ENCODE results near the gene UBE3C.
A peak's percentile ranks its signal among the peaks of the same experiment; 100 is the strongest.
"Not testable (repeated sequence)": the region's sequence is repeated elsewhere in the genome, so short reads cannot be mapped to it uniquely, and the experiment has no call there.

UBE3C gene

GRCh38 chr7:157138424-157139110 is at the start of gene UBE3C:
Gene UBE3C, plus strand, starts transcription at chr7:157138926. Its CDS starts 347 bp downstream, at chr7:157139273.
- peak; percentile 73 to 82 for DNase-seq (ENCODE audit: low read depth in 2 of 2)

- no peak for DNase-seq (ENCODE audit: low read depth in 2 of 2)
Observed at GRCh38 chr7:157089100-157089610, 49.6 kb upstream of the UBE3C start.

- DNase-seq (ENCODE audit: low read depth in 2 of 2) = no peak
Observed at GRCh38 chr7:157090485-157091165, 48.1 kb upstream of the UBE3C start.

GRCh38 chr7:157096286-157097055 is 42.3 kb upstream of the UBE3C start:
- DNase-seq (ENCODE audit: low read depth in 2 of 2) = no peak

GRCh38 chr7:157097056-157097329 is 41.7 kb upstream of the UBE3C start:
- no peak for DNase-seq (ENCODE audit: low read depth in 2 of 2)

- no peak for DNase-seq (ENCODE audit: low read depth in 2 of 2)
Observed at GRCh38 chr7:157097569-157097968, 41.2 kb upstream of the UBE3C start.

DNA sequence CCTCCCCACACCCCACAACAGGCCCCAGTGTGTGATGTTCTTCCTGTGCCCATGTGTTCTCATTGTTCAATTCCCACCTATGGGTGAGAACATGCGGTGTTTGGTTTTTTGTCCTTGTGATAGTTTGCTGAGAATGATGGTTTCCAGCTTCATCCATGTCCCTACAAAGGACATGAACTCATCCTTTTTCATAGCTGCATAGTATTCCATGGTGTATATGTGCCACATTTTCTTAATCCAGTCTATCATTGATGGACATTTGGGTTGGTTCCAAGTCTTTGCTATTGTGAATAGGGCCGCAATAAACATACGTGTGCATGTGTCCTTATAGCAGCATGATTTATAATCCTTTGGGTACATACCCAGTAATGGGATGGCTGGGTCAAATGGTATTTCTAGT is 38.7 kb upstream of the UBE3C start:
- DNase-seq (ENCODE audit: low read depth in 2 of 2) = not testable (repeated sequence)

DNA sequence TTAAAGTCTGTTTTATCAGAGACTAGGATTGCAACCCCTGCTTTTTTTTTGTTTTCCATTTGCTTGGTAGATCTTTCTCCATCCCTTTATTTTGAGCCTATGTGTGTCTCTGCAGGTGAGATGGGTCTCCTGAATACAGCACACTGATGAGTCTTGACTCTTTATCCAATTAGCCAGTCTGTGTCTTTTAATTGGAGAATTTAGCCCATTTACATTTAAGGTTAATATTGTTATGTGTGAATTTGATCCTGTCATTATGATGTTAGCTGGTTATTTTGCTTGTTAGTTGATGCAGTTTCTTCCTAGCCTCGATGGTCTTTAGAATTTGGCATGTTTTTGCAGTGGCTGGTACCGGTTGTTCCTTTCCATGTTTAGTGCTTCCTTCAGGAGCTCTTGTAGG is 35.1 kb upstream of the UBE3C start:
- DNase-seq (ENCODE audit: low read depth in 2 of 2) = not testable (repeated sequence)

DNA sequence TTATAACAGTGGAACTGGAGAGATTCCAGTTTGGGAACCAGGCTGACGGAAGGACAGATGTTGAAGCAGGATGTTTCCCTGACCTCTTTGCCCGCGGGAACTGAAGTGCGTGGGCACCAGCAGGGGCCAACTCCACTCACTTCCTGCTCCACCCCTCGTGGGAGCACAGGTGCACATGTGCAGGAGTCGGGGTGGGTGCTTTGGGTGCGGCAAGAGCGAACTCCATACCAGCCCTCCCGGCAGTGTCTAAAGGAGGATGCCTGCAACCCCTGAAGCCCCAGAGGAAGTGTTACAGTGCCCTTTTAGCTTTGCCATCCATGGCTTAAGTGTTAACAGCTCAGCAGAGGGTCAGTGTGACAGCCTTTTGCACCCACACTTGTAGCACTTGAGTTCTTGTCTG is 27.4 kb upstream of the UBE3C start:
- DNase-seq (ENCODE audit: low read depth in 2 of 2) = no peak

DNA sequence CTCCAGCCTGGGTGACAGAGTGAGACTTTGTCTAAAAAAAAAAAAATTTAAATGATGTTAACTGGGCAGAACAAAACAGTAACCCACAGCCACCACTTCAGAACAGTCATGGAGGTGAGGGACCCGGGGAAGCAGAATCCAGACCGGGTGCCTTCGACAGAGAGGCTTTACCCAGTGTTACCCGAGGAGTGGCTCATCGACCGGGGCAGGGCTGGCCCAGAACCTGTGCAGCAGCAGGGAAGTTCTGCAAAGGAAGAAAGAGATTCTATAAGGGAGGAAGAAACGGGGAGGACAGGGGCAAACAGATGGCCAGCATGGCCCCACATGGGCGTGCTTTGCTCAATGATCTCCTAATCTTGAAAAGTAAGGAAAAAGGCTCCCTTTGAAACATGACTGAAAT is 26.0 kb upstream of the UBE3C start:
- DNase-seq (ENCODE audit: low read depth in 2 of 2) = no peak

GRCh38 chr7:157113607-157114006 is 25.1 kb upstream of the UBE3C start:
- no peak for DNase-seq (ENCODE audit: low read depth in 2 of 2)

DNA sequence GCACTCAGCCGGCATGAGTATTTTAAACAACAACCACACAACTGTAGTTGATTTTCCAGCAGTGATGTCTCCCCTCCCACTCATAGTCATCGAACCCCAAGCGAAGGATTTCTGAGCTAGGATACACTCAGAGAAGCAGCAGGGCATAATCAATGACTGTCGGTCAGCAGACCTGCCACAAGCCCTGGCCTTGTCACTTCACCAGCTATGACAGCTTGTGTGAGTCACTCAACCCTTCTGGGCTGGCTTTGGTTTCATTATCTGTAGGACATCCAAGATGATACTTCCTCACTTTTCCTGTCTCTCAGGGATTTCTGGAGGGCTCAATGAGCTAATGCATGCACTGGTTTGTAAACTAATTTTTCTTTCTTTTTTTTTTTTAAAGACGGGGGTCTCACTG is 22.0 kb upstream of the UBE3C start:
- no peak for DNase-seq (ENCODE audit: low read depth in 2 of 2)

GRCh38 chr7:157117796-157118195 is 20.9 kb upstream of the UBE3C start:
- no peak for DNase-seq (ENCODE audit: low read depth in 2 of 2)

- no peak for DNase-seq (ENCODE audit: low read depth in 2 of 2)
Observed at GRCh38 chr7:157120181-157120580, 18.5 kb upstream of the UBE3C start.

GRCh38 chr7:157121184-157121715 is 17.5 kb upstream of the UBE3C start:
- DNase-seq (ENCODE audit: low read depth in 2 of 2) = no peak

- DNase-seq (ENCODE audit: low read depth in 2 of 2) = no peak
Observed at GRCh38 chr7:157122800-157123495, 15.8 kb upstream of the UBE3C start.

- no peak for DNase-seq (ENCODE audit: low read depth in 2 of 2)
Observed at GRCh38 chr7:157124690-157125089, 14.0 kb upstream of the UBE3C start.

GRCh38 chr7:157125376-157126223 is 13.1 kb upstream of the UBE3C start:
- DNase-seq (ENCODE audit: low read depth in 2 of 2) = no peak

GRCh38 chr7:157126921-157127320 is 11.8 kb upstream of the UBE3C start:
- DNase-seq (ENCODE audit: low read depth in 2 of 2) = no peak

- no peak for DNase-seq (ENCODE audit: low read depth in 2 of 2)
Observed at GRCh38 chr7:157129200-157129599, 9.5 kb upstream of the UBE3C start.

DNA sequence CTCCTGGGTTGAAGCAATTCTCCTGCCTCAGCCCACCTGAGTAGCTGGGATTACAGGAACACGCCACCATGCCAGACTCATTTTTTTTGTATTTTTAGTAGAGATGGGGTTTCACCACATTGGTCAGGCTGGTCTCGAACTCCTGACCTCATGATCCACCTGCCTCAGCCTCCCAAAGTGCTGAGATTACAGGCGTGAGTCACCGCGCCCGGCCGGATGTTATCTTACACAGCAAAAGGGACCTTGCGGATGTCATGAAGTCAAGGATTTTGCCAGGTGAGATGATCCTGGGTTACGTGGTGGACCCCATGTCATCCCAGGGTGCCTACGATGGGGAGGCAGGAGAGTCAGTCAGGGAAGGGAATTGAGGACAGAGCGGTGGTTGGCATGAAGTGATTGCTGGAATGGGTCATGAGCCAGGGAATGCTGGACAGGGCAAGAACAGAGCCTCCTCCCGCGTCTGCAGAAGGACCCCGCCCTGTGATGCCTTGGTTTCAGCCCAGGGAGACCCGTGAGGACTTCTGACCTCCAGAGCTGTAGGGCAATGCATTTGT is 8.7 kb upstream of the UBE3C start:
- no peak for DNase-seq (ENCODE audit: low read depth in 2 of 2)

Measured in stimulated activated CD8-positive, alpha-beta memory T cell treated with anti-CD3 and anti-CD28 coated beads, Interleukin-7, amount 100 ng/mL, for 1 hour (primary cell).